OCI-LY7 (cell line): ENCODE data around the gene KCNMA1.

Source experiments
- CTCF ChIP-seq: fragments of 200-600 bp; sonication (generic); conservative IDR thresholded peaks from 2 replicates; pipeline ENCODE4 v1.5.1; 2014; ENCODE audit warnings: mild to moderate bottlenecking, antibody characterized with exemption, low read length, moderate library complexity, mixed read lengths
- EZH2phosphoT487 ChIP-seq: fragments of 200-600 bp; sonication (generic); IDR thresholded peaks from 2 replicates; pipeline ENCODE4 v1.6.1; 2018; ENCODE audit warnings: low read depth, borderline replicate concordance, mild to moderate bottlenecking, mixed run types, antibody characterized with exemption, low read length, moderate library complexity, mixed read lengths

- no peak for TF ChIP-seq CTCF
- no peak for TF ChIP-seq EZH2phosphoT487
Measured at GRCh38 chr10:77463967-77464745, 173.5 kb downstream of the KCNMA1 start.
